Measurements from ENCODE around the gene EXOSC6.

- TF ChIP-seq, protein P1, sequence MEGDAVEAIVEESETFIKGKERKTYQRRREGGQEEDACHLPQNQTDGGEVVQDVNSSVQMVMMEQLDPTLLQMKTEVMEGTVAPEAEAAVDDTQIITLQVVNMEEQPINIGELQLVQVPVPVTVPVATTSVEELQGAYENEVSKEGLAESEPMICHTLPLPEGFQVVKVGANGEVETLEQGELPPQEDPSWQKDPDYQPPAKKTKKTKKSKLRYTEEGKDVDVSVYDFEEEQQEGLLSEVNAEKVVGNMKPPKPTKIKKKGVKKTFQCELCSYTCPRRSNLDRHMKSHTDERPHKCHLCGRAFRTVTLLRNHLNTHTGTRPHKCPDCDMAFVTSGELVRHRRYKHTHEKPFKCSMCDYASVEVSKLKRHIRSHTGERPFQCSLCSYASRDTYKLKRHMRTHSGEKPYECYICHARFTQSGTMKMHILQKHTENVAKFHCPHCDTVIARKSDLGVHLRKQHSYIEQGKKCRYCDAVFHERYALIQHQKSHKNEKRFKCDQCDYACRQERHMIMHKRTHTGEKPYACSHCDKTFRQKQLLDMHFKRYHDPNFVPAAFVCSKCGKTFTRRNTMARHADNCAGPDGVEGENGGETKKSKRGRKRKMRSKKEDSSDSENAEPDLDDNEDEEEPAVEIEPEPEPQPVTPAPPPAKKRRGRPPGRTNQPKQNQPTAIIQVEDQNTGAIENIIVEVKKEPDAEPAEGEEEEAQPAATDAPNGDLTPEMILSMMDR (IDR thresholded peaks at IDR 0.05; ENCODE audit: borderline replicate concordance, extremely low read depth, low read length, poor library complexity, severe bottlenecking) = peak; percentile 4
- TF ChIP-seq EZH2 (IDR thresholded peaks at IDR 0.05; ENCODE audit: borderline replicate concordance, low read depth, low read length, severe bottlenecking) = no peak
Measured at GRCh38 chr16:70250748-70251628, 752 bp downstream of the EXOSC6 start.

Data from DND-41 (cell line).